GM12875 (cell line): ENCODE measurements around the gene KCTD8.

Experiments used
- H3K4me3 ChIP-seq: one replicate; pipeline ENCODE4 v1.5.1; 2011; ENCODE audit warnings: low read depth, low read length, control low read depth
- TF ChIP-seq, protein P1 (sequence below): IDR thresholded peaks from 2 replicates; pipeline ENCODE4 v1.5.1; 2011; ENCODE audit warnings: low read depth, mild to moderate bottlenecking, control low read depth, inconsistent platforms, low read length, moderate library complexity, borderline replicate concordance; ENCODE audit not compliant: insufficient read depth

The KCTD8 gene

DNA sequence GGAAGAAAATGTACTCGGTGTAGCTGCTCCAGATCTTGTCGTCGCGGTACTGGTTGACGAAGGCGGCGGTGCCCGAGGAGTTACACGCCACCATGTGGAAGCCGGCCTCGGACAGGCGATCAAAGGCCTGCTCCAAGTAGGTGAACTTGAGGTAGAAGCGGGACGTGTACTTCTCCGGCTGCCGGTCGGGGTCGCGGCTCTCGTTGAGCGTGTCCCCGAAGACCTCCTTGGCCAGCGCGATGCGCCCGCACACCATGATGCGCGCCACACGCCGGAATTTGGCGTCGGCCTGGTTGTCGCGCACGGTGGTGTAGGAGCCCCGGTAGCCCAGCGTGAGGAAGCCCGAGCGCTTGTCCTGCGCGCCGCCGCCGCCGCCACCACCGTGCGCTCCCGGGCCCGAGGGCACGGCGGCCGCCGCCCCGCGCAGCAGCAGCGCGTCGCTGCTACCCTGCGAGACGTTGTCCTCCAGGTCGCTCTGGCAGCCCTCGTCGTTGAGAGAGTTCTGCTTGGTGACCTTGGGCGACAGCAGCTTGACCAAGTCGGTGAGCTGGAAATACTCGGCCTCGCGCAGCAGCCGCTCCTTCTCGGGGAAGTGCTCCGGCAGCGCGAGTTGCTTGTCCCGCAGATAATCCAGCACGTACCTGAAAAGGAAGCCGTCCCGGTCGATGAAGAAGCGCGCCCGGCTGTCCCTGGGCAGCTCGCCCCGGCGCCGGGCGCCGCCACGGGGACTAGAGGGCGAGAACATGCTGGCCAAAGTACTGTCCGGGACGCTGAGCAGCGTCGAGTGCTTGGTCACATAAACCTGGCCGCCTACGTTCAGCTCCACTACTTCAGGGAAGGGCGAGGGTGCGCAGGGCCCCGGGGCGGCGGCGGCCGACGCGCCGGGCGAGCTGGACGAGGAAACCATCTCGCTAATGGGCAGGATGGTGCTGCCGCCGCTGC is 775 bp downstream of the KCTD8 start:
- peak overlapping the region; percentile 38 for H3K4me3 ChIP-seq
- TF ChIP-seq, protein P1, sequence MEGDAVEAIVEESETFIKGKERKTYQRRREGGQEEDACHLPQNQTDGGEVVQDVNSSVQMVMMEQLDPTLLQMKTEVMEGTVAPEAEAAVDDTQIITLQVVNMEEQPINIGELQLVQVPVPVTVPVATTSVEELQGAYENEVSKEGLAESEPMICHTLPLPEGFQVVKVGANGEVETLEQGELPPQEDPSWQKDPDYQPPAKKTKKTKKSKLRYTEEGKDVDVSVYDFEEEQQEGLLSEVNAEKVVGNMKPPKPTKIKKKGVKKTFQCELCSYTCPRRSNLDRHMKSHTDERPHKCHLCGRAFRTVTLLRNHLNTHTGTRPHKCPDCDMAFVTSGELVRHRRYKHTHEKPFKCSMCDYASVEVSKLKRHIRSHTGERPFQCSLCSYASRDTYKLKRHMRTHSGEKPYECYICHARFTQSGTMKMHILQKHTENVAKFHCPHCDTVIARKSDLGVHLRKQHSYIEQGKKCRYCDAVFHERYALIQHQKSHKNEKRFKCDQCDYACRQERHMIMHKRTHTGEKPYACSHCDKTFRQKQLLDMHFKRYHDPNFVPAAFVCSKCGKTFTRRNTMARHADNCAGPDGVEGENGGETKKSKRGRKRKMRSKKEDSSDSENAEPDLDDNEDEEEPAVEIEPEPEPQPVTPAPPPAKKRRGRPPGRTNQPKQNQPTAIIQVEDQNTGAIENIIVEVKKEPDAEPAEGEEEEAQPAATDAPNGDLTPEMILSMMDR = no peak

DNA sequence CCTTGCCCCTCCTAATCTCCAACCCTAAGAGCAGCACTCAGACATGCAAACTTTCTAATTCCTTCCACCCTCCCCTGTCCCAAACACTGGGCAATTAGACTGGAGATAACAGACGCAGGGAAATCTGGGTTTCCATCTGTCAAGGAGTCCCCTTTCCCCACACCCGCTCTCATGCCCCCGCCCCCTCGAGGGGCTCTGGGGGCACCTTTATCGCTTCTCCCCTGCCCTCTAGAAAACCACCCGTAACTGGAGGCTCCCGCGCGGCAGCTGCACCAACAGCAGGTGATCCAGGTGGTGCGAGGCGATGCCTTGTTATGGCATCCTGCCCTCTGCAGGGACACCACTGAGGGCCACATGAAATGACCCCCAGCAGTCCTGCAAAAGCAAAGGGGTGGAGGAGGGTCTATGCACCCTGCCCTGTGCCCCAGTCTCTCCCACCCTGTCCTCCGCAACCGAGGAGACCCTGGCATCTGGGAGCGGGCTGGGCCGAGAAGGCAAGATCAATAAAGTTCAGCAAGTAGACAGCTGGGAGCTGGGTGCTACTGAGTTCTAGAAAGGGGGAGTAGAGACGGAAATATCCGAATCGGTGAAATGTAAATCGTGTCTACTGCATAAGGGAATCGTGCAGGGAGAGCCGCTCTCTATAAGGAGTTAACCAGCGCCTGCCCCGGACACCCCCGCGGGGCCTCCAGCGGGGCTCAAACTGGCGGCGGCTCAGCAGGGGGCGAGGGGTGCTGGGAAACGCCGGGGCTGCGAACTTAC is 1.6 kb downstream of the KCTD8 start:
- no peak overlapping the region for H3K4me3 ChIP-seq

DNA sequence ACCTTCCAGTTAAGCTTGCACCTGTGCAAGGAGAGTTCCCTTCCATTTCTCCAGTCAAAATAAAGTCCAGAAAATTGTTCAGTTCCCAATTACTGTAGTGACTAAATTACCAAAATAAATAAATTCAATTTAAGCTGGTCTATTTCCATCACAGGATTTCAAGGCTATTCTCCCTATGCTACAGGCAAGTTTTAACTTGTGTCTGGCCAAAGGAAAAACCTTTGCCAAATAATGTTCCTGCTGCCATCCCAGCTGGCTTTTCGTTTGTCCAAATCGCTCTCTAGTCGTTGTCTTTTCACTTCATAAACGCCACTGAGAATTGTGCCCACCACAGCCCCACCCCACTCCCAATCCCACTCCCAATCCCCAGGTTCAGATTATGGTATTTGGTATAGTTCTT is 2.4 kb downstream of the KCTD8 start:
- TF ChIP-seq, protein P1 = no peak
- H3K4me3 ChIP-seq = no peak overlapping the region

More for the DNA sequence above, 1.6 kb downstream of the KCTD8 start:
- TF ChIP-seq, protein P1 = no peak

DNA sequence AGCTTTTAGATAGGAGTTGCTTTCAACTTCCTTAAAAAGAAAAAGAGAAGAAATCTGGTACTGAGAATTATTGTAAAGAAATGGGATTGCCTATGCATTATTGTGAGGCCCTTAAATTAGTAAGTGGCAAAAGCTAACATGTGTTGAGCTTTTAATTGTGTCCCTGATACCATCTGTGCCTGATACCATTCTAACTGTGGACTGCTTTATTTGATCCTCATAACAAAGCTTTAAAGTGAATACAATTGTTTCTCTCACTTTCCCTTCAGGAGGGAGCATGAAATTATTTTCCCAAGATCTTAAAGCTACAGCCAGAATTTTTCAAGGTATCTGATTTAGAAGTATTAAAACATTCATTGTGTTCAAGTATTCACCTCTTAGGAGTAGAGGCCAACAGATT is 9.9 kb downstream of the KCTD8 start:
- H3K4me3 ChIP-seq = no peak overlapping the region
- TF ChIP-seq, protein P1 = no peak

DNA sequence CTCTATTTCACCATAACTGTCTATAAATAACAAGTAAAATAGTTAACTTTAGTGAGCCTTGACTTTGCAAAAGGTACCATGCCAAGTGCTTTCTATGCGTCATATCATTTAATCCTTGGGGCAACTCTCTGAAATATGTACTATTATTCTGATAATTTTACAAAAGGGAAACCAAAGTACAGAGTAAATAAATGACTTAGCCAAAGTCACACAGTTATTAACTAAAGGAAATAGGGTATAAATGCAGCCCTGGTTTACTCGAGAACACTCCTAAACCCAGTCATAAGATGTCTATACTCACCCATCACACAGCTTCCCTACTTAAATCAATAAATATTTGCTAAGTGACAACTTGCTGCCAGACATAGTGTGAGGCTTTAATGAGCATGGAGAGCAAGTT is 14.4 kb downstream of the KCTD8 start:
- H3K4me3 ChIP-seq = no peak overlapping the region
- TF ChIP-seq, protein P1 = no peak

DNA sequence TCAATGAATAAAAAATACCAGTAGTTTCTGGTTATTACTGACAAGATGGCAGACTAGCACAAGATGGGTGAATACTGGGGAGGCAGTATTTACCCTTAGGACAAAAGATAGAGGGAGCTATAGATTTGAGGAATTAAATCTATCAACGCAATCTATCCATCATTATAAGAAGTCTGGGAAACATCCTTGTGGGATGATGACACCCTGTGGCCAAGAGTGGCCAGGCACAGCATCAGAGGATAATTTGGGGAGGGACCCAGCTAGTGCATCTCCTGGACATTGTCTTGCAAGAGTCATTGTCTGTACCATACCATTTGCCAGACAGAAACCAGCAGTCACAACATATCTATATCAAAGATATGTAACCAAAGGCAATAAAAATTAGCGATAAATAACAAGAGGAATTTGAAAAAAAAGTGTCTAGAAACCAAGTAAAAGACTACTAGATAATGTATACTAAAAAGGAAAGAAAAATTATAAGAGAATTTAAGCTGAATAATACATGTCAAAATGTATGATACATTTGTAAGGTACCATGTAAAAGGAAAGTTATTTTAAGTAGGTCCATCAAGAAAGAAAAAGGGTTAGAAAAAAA is 22.9 kb downstream of the KCTD8 start:
- TF ChIP-seq, protein P1 = no peak
- no peak overlapping the region for H3K4me3 ChIP-seq
